SK-N-SH (cell line): ENCODE results near the gene AGBL4.

ENCODE experiments used
- CHD2 ChIP-seq: fragments of 150-350 bp; IDR thresholded peaks from 2 replicates; pipeline ENCODE4 v1.6.1; 2018; ENCODE audit warnings: low read length; ENCODE audit not compliant: partially characterized antibody
- CTCF ChIP-seq: fragments of 200-600 bp; sonication (generic); IDR thresholded peaks from 2 replicates; pipeline ENCODE4 v1.6.1; 2017; ENCODE audit warnings: antibody characterized with exemption, mild to moderate bottlenecking, moderate library complexity
- MAX ChIP-seq: IDR thresholded peaks from 2 replicates; pipeline ENCODE4 v1.4.0; 2012; ENCODE audit warnings: low read depth
- NFIC ChIP-seq: IDR thresholded peaks from 2 replicates; pipeline ENCODE4 v1.4.0; 2012; ENCODE audit warnings: borderline replicate concordance
- PBX3 ChIP-seq: IDR thresholded peaks from 2 replicates; pipeline ENCODE4; 2012
- RAD21 ChIP-seq: IDR thresholded peaks from 2 replicates; pipeline ENCODE4 v1.6.1; 2012; ENCODE audit warnings: mild to moderate bottlenecking, low read length
- TAF1 ChIP-seq: IDR thresholded peaks from 2 replicates; pipeline ENCODE4 v1.6.1; 2012; ENCODE audit warnings: low read depth, mild to moderate bottlenecking, low read length, moderate library complexity, borderline replicate concordance

- no peak for TF ChIP-seq CTCF
- TF ChIP-seq MAX = no peak
- no peak for TF ChIP-seq NFIC
- no peak for TF ChIP-seq PBX3
- TF ChIP-seq TAF1 = no peak
- TF ChIP-seq RAD21 = no peak
- TF ChIP-seq CHD2 = no peak
Measured at GRCh38 chr1:48692235-48692634, 1331.5 kb downstream of the AGBL4 start.
